ENCODE results near the gene ZNF689. TPM values are rescaled to one million over a fixed set of nuclear protein-coding genes. Genes with fewer than 3 reads are reported as not detected.
A peak's percentile ranks its signal among the peaks of the same experiment; 100 is the strongest.

ZNF689 gene
- total and polyA plus RNA-seq, 2 of the 4 experiments (the other 2 are of a cell fraction): 2.7 to 2.9 TPM

- Histone ChIP-seq H3K56ac (ENCODE audit: extremely low read depth, insufficient read depth, low read length) (peak overlapping the region; percentile 98), H2AFZ (replicated peaks; ENCODE audit: low read length, poor library complexity) (peak overlapping the region; percentile 99), H3K4me1 (ENCODE audit: control insufficient read depth, insufficient read depth, low read length) (peaks cover 12% of the 10 kb centered on the region; the same call in 1 of the 2 replicates), H2BK120ac (ENCODE audit: low read depth, low read length) (peak overlapping the region; percentile 80), H2BK15ac (ENCODE audit: low read depth, low read length) (peak overlapping the region; percentile 2; the same call in 2 of the 3 replicates), H3K27ac (ENCODE audit: insufficient read depth, low read length) (peak overlapping the region; percentile 82), H4K5ac (ENCODE audit: low read depth, low read length) (peak overlapping the region; percentile 24), H3K27me3 (ENCODE audit: control insufficient read depth, insufficient read depth, low read length) (no peaks in the 10 kb centered on the region), H2BK20ac (ENCODE audit: low read depth, low read length) (peak overlapping the region; percentile 37; the same call in 1 of the 2 replicates), H2AK5ac (ENCODE audit: low read depth, low read length) (no peak overlapping the region), H3K4me3 (ENCODE audit: insufficient read depth, low read depth, low read length) (peak overlapping the region; percentile 62), H3K14ac (replicated peaks; ENCODE audit: low read depth, low read length) (peak overlapping the region; percentile 96), H4K20me1 (ENCODE audit: insufficient read depth, low read length) (peaks cover 37% of the 10 kb centered on the region), H3K79me1 (ENCODE audit: low read depth in 1 of 2, low read length in 2 of 2) (peaks cover 37 to 53% of the 10 kb centered on the region in 2 experiments), H3K18ac (ENCODE audit: low read depth, low read length) (peak overlapping the region; percentile 38; the same call in 1 of the 2 replicates), H3K9me1 (ENCODE audit: insufficient read depth, low read length) (peaks cover 5% of the 10 kb centered on the region; the same call in 1 of the 2 replicates), H3K4me2 (ENCODE audit: low read depth, low read length) (peak overlapping the region; percentile 11), H4K91ac (ENCODE audit: insufficient read depth, low read depth, low read length) (peak overlapping the region; percentile 45), H3K9me3 (ENCODE audit: control insufficient read depth, insufficient read depth, low read length) (no peaks in the 10 kb centered on the region), H3K23ac (ENCODE audit: low read depth, low read length) (peak overlapping the region; percentile 93), H3K9ac (ENCODE audit: low read depth, low read length) (peak overlapping the region; percentile 78), H3K4ac (ENCODE audit: low read depth, low read length) (peak overlapping the region; percentile 90), H4K8ac (ENCODE audit: low read depth in 2 of 2, low read length in 2 of 2) (peak overlapping the region; percentile 27 to 93; a peak in 3 of 4 replicates), H2AK9ac (replicated peaks; ENCODE audit: low read depth, low read length, poor library complexity) (peak overlapping the region; percentile 99), H3K36me3 (ENCODE audit: control insufficient read depth, insufficient read depth, low read length) (peaks cover 51% of the 10 kb centered on the region), H2BK5ac (ENCODE audit: low read depth, low read length, poor library complexity, severe bottlenecking) (peak overlapping the region; percentile 85)
- dilution Hi-C loops (cut with HindIII; ENCODE audit: low sequenced_read_pairs, unreplicated experiment): no loop called here
- WGBS, 2 experiments (ENCODE audit: extremely low coverage in 2 of 2, insufficient read length in 1 of 2): 0% methylated on average over 16 of the region's 64 CpGs; no CpG with 5 or more reads in 1 of the 2 experiments
- intact Hi-C loops (cut with micrococcal nuclease): loop anchor here (1.0 to 2.0 kb wide), 2 partner anchors 35 to 132 kb away; partner anchors contain the start of gene ZNF768
- 0 out of 2 replicates have a peak, but pooled peaks have one; percentile 15 for TF ChIP-seq POLR2A (IDR thresholded peaks at IDR 0.05; ENCODE audit: low read depth, low read length)
- 0 out of 2 replicates have a peak, but pooled peaks have one; percentile 23 for TF ChIP-seq CTCF (conservative IDR thresholded peaks at IDR 0.05; ENCODE audit: low read depth, low read length)
- no peak; the same call in 1 of the 2 replicates for TF ChIP-seq MAZ (IDR thresholded peaks at IDR 0.05; ENCODE audit: borderline replicate concordance, low read depth, low read length)
- DNase-seq (peak; percentile 97), ATAC-seq (ENCODE audit: low read depth) (peak; percentile 70)
- in situ Hi-C loops (cut with MboI; ENCODE audit: low sequenced_read_pairs): no loop called here
- no TSS peak for BruUV-seq (replicated peaks)
- ChIA-PET POLR2A (ENCODE audit: unreplicated experiment) (interaction anchor here (0.6 kb wide), 2 partner anchors 53 to 264 kb away, joined by 3 to 8 read pairs; no protein-coding TSS in a partner anchor), CTCF (interaction anchor here (0.5 to 1.5 kb wide), 3 partner anchors 35 to 231 kb away, joined by 3 to 4 read pairs (median 3); no protein-coding TSS in a partner anchor)
Observed at GRCh38 chr16:30658731-30659506, 48.7 kb upstream of the ZNF689 start.

All from IMR-90 (cell line).